IPS-18a (cell line): ENCODE results near the gene XRCC4.

ENCODE experiments used
- H3K27ac ChIP-seq: one replicate; pipeline ENCODE4 v1.5.1; 2013; ENCODE audit warnings: low read length
- H3K27me3 ChIP-seq: one replicate; pipeline ENCODE4 v1.6.1; 2013; ENCODE audit warnings: mild to moderate bottlenecking, low read length; ENCODE audit not compliant: control insufficient read depth, insufficient read depth
- H3K36me3 ChIP-seq: one replicate; pipeline ENCODE4 v1.6.1; 2013; ENCODE audit warnings: low read depth, low read length; ENCODE audit not compliant: control insufficient read depth
- H3K4me1 ChIP-seq: one replicate; pipeline ENCODE4 v1.6.1; 2013; ENCODE audit warnings: low read depth, low read length; ENCODE audit not compliant: control insufficient read depth
- H3K4me3 ChIP-seq: one replicate; pipeline ENCODE4 v1.5.1; 2013; ENCODE audit warnings: low read length
- H3K9ac ChIP-seq: one replicate; pipeline ENCODE4 v1.6.1; 2013; ENCODE audit warnings: mild to moderate bottlenecking, low read length, moderate library complexity
- H3K9me3 ChIP-seq: one replicate; pipeline ENCODE4 v1.6.1; 2013; ENCODE audit warnings: low read depth, low read length; ENCODE audit not compliant: control insufficient read depth

Gene XRCC4

GRCh38 chr5:83077662-83078261, 415 bp downstream of the XRCC4 start:
- peak overlapping the region; percentile 94 for H3K9ac ChIP-seq
- peaks cover 6% of the 10 kb centered on the region for H3K36me3 ChIP-seq
- no peaks in the 10 kb centered on the region for H3K27me3 ChIP-seq
- H3K9me3 ChIP-seq: no peaks in the 10 kb centered on the region
- H3K4me1 ChIP-seq: peaks cover 12% of the 10 kb centered on the region
- peak overlapping the region; percentile 93 for H3K4me3 ChIP-seq
- peak overlapping the region; percentile 90 for H3K27ac ChIP-seq

- no peaks in the 10 kb centered on the region for H3K27me3 ChIP-seq
- no peak overlapping the region for H3K9ac ChIP-seq
- peaks cover 6% of the 10 kb centered on the region for H3K4me1 ChIP-seq
- no peak overlapping the region for H3K4me3 ChIP-seq
- H3K27ac ChIP-seq: no peak overlapping the region
- H3K9me3 ChIP-seq: no peaks in the 10 kb centered on the region
- H3K36me3 ChIP-seq: no peaks in the 10 kb centered on the region
Measured at GRCh38 chr5:83082750-83083149, 5.4 kb downstream of the XRCC4 start.

- no peak overlapping the region for H3K4me3 ChIP-seq
- no peaks in the 10 kb centered on the region for H3K4me1 ChIP-seq
- no peaks in the 10 kb centered on the region for H3K27me3 ChIP-seq
- H3K9ac ChIP-seq: no peak overlapping the region
- no peaks in the 10 kb centered on the region for H3K36me3 ChIP-seq
- H3K27ac ChIP-seq: no peak overlapping the region
- H3K9me3 ChIP-seq: no peaks in the 10 kb centered on the region
Measured at GRCh38 chr5:83084336-83084735, 7.0 kb downstream of the XRCC4 start.

GRCh38 chr5:83085106-83085505, 7.8 kb downstream of the XRCC4 start:
- no peaks in the 10 kb centered on the region for H3K36me3 ChIP-seq
- no peaks in the 10 kb centered on the region for H3K9me3 ChIP-seq
- H3K9ac ChIP-seq: no peak overlapping the region
- H3K27me3 ChIP-seq: no peaks in the 10 kb centered on the region
- H3K4me3 ChIP-seq: no peak overlapping the region
- no peak overlapping the region for H3K27ac ChIP-seq
- H3K4me1 ChIP-seq: no peaks in the 10 kb centered on the region

GRCh38 chr5:83090169-83090568, 12.8 kb downstream of the XRCC4 start:
- Histone ChIP-seq H3K4me1 (no peaks in the 10 kb centered on the region), H3K27ac (no peak overlapping the region), H3K4me3 (no peak overlapping the region), H3K9ac (no peak overlapping the region), H3K9me3 (peaks cover 5% of the 10 kb centered on the region), H3K27me3 (no peaks in the 10 kb centered on the region), H3K36me3 (no peaks in the 10 kb centered on the region)

GRCh38 chr5:83092619-83093018, 15.3 kb downstream of the XRCC4 start:
- no peaks in the 10 kb centered on the region for H3K36me3 ChIP-seq
- no peaks in the 10 kb centered on the region for H3K27me3 ChIP-seq
- H3K9ac ChIP-seq: no peak overlapping the region
- no peaks in the 10 kb centered on the region for H3K4me1 ChIP-seq
- no peak overlapping the region for H3K27ac ChIP-seq
- H3K9me3 ChIP-seq: peaks cover 5% of the 10 kb centered on the region
- H3K4me3 ChIP-seq: no peak overlapping the region

GRCh38 chr5:83093692-83094091, 16.3 kb downstream of the XRCC4 start:
- no peaks in the 10 kb centered on the region for H3K36me3 ChIP-seq
- no peak overlapping the region for H3K27ac ChIP-seq
- no peak overlapping the region for H3K4me3 ChIP-seq
- peaks cover under 1% of the 10 kb centered on the region for H3K4me1 ChIP-seq
- H3K27me3 ChIP-seq: no peaks in the 10 kb centered on the region
- no peak overlapping the region for H3K9ac ChIP-seq
- H3K9me3 ChIP-seq: peaks cover 5% of the 10 kb centered on the region

- Histone ChIP-seq H3K9me3 (peaks cover 5% of the 10 kb centered on the region), H3K27ac (no peak overlapping the region), H3K27me3 (no peaks in the 10 kb centered on the region), H3K36me3 (no peaks in the 10 kb centered on the region), H3K4me3 (no peak overlapping the region), H3K9ac (no peak overlapping the region), H3K4me1 (peaks cover 12% of the 10 kb centered on the region)
Measured at GRCh38 chr5:83095163-83095956, 18.0 kb downstream of the XRCC4 start.

- peaks cover 12% of the 10 kb centered on the region for H3K4me1 ChIP-seq
- no peaks in the 10 kb centered on the region for H3K36me3 ChIP-seq
- H3K9ac ChIP-seq: no peak overlapping the region
- no peaks in the 10 kb centered on the region for H3K27me3 ChIP-seq
- H3K9me3 ChIP-seq: peaks cover 5% of the 10 kb centered on the region
- H3K4me3 ChIP-seq: no peak overlapping the region
- no peak overlapping the region for H3K27ac ChIP-seq
Measured at GRCh38 chr5:83095957-83096539, 18.7 kb downstream of the XRCC4 start.

GRCh38 chr5:83096660-83097339, 19.5 kb downstream of the XRCC4 start:
- H3K9me3 ChIP-seq: peaks cover 5% of the 10 kb centered on the region
- no peak overlapping the region for H3K4me3 ChIP-seq
- H3K4me1 ChIP-seq: peaks cover 12% of the 10 kb centered on the region
- H3K9ac ChIP-seq: no peak overlapping the region
- H3K27ac ChIP-seq: no peak overlapping the region
- no peaks in the 10 kb centered on the region for H3K36me3 ChIP-seq
- no peaks in the 10 kb centered on the region for H3K27me3 ChIP-seq

GRCh38 chr5:83097689-83098231, 20.4 kb downstream of the XRCC4 start:
- H3K27me3 ChIP-seq: no peaks in the 10 kb centered on the region
- no peak overlapping the region for H3K4me3 ChIP-seq
- H3K36me3 ChIP-seq: no peaks in the 10 kb centered on the region
- no peak overlapping the region for H3K27ac ChIP-seq
- H3K9ac ChIP-seq: no peak overlapping the region
- H3K9me3 ChIP-seq: peaks cover 5% of the 10 kb centered on the region
- peaks cover 12% of the 10 kb centered on the region for H3K4me1 ChIP-seq
